IMR-90 (cell line): ENCODE data around the gene ULBP2. TPM values are rescaled to one million over a fixed set of nuclear protein-coding genes. Genes with fewer than 3 reads are reported as not detected.

Source experiments
- ATAC-seq: fragments of 200-7000 bp; cut with Tn5 transposase; 2 replicates; pipeline ENCODE4 v1.9.1; 2020; ENCODE audit warnings: low read depth, mild to moderate bottlenecking, moderate library complexity
- BruUV-seq: library from RNA; stranded (reverse); fragments of 400-500 nt; replicated peaks from 2 replicates; lab custom pipeline; 2021; lab: Mats Ljungman, UMichigan
- CTCF ChIA-PET: fragments of 300-600 bp; formaldehyde crosslinking; extraction: SDS; loops from one replicate; lab custom pipeline; 2021; ENCODE audit warnings: antibody characterized with exemption; lab: Yijun Ruan, JAX
- POLR2A ChIA-PET: fragments of 300-600 bp; sonication (Branson Sonifier 250); formaldehyde crosslinking; loops from one replicate; lab custom pipeline; 2022; ENCODE audit warnings: antibody characterized with exemption; ENCODE audit not compliant: unreplicated experiment; lab: Charles Lee
- DNase-seq: peaks from one replicate; pipeline ENCODE4 v3.0.0; 2013
- H2AFZ ChIP-seq: replicated peaks from 2 replicates; pipeline ENCODE3; 2013; ENCODE audit warnings: low read length, mild to moderate bottlenecking; ENCODE audit not compliant: poor library complexity
- H2AK5ac ChIP-seq: 2 replicates; pipeline ENCODE4 v1.6.1; 2013; ENCODE audit warnings: low read depth, low read length, inconsistent platforms
- H2AK9ac ChIP-seq: replicated peaks from 2 replicates; pipeline ENCODE3; 2013; ENCODE audit warnings: mild to moderate bottlenecking, low read depth, low read length, moderate library complexity; ENCODE audit not compliant: poor library complexity
- H2BK120ac ChIP-seq: 2 replicates; pipeline ENCODE4 v1.6.1; 2013; ENCODE audit warnings: low read depth, low read length, inconsistent platforms
- H2BK15ac ChIP-seq: 3 replicates; pipeline ENCODE4 v1.6.1; 2013; ENCODE audit warnings: low read depth, low read length, inconsistent platforms
- H2BK20ac ChIP-seq: 2 replicates; pipeline ENCODE4 v1.6.1; 2013; ENCODE audit warnings: low read depth, mild to moderate bottlenecking, inconsistent platforms, low read length, moderate library complexity
- H2BK5ac ChIP-seq: 2 replicates; pipeline ENCODE4 v1.6.1; 2013; ENCODE audit warnings: mild to moderate bottlenecking, low read depth, low read length, inconsistent platforms; ENCODE audit not compliant: poor library complexity, severe bottlenecking
- H3K14ac ChIP-seq: replicated peaks from 2 replicates; pipeline ENCODE4 v1.6.1; 2013; ENCODE audit warnings: low read depth, low read length, inconsistent platforms
- H3K18ac ChIP-seq: 2 replicates; pipeline ENCODE4 v1.6.1; 2013; ENCODE audit warnings: low read depth, low read length, control low read depth
- H3K23ac ChIP-seq: 2 replicates; pipeline ENCODE4 v1.6.1; 2013; ENCODE audit warnings: low read depth, low read length, inconsistent platforms
- H3K27ac ChIP-seq: 2 replicates; pipeline ENCODE4 v1.5.1; 2013; ENCODE audit warnings: mild to moderate bottlenecking, control low read depth, low read length; ENCODE audit not compliant: insufficient read depth
- H3K27me3 ChIP-seq: 2 replicates; pipeline ENCODE4 v1.6.1; 2013; ENCODE audit warnings: low read length; ENCODE audit not compliant: control insufficient read depth, insufficient read depth
- H3K36me3 ChIP-seq: 2 replicates; pipeline ENCODE4 v1.6.1; 2013; ENCODE audit warnings: low read length, mixed read lengths; ENCODE audit not compliant: control insufficient read depth, insufficient read depth
- H3K4ac ChIP-seq: 2 replicates; pipeline ENCODE4 v1.6.1; 2013; ENCODE audit warnings: low read depth, low read length, inconsistent platforms
- H3K4me1 ChIP-seq: 2 replicates; pipeline ENCODE4 v1.6.1; 2013; ENCODE audit warnings: low read length, mixed read lengths; ENCODE audit not compliant: control insufficient read depth, insufficient read depth
- H3K4me2 ChIP-seq: 2 replicates; pipeline ENCODE4 v1.6.1; 2013; ENCODE audit warnings: low read depth, mild to moderate bottlenecking, control low read depth, low read length, moderate library complexity
- H3K4me3 ChIP-seq: 2 replicates; pipeline ENCODE4 v1.5.1; 2013; ENCODE audit warnings: low read depth, mild to moderate bottlenecking, control low read depth, low read length, moderate library complexity; ENCODE audit not compliant: insufficient read depth
- H3K56ac ChIP-seq: 2 replicates; pipeline ENCODE4 v1.6.1; 2013; ENCODE audit warnings: low read length, inconsistent platforms; ENCODE audit not compliant: insufficient read depth; ENCODE audit errors: extremely low read depth
- H3K79me1 ChIP-seq, 2 experiments: 2 replicates each; pipeline ENCODE4 v1.6.1; 2013; ENCODE audit warnings: low read length in 2 of 2, inconsistent platforms in 1 of 2, low read depth in 1 of 2
- H3K9ac ChIP-seq: 2 replicates; pipeline ENCODE4 v1.6.1; 2013; ENCODE audit warnings: low read depth, low read length, control low read depth
- H3K9me1 ChIP-seq: 2 replicates; pipeline ENCODE4 v1.6.1; 2013; ENCODE audit warnings: low read length, inconsistent platforms; ENCODE audit not compliant: insufficient read depth
- H3K9me3 ChIP-seq: 2 replicates; pipeline ENCODE4 v1.6.1; 2013; ENCODE audit warnings: low read length; ENCODE audit not compliant: control insufficient read depth, insufficient read depth
- H4K20me1 ChIP-seq: 2 replicates; pipeline ENCODE4 v1.6.1; 2013; ENCODE audit warnings: low read length, inconsistent platforms; ENCODE audit not compliant: insufficient read depth
- H4K5ac ChIP-seq: 2 replicates; pipeline ENCODE4 v1.6.1; 2013; ENCODE audit warnings: mild to moderate bottlenecking, low read depth, low read length, control low read depth
- H4K8ac ChIP-seq, 2 experiments: 2 replicates each; pipeline ENCODE4 v1.6.1; 2013; ENCODE audit warnings: low read depth in 2 of 2, low read length in 2 of 2, control low read depth in 1 of 2, inconsistent platforms in 1 of 2
- H4K91ac ChIP-seq: 2 replicates; pipeline ENCODE4 v1.6.1; 2013; ENCODE audit warnings: low read depth, low read length, inconsistent platforms; ENCODE audit not compliant: insufficient read depth
- BHLHE40 ChIP-seq: fragments of 150-350 bp; IDR thresholded peaks from 2 replicates; pipeline ENCODE4 v1.6.1; 2016; ENCODE audit warnings: mild to moderate bottlenecking, low read depth, low read length
- CEBPB ChIP-seq: IDR thresholded peaks from 2 replicates; pipeline ENCODE4 v1.6.1; 2012; ENCODE audit warnings: low read depth, low read length, improper control_type of control experiment
- CTCF ChIP-seq: conservative IDR thresholded peaks from 2 replicates; pipeline ENCODE4 v1.5.1; 2012; ENCODE audit warnings: mild to moderate bottlenecking, low read depth, low read length, improper control_type of control experiment
- FOS ChIP-seq: fragments of 150-350 bp; IDR thresholded peaks from 2 replicates; pipeline ENCODE4 v1.6.1; 2016; ENCODE audit warnings: low read depth, low read length
- MAFK ChIP-seq: IDR thresholded peaks from 2 replicates; pipeline ENCODE4 v1.6.1; 2012; ENCODE audit warnings: low read depth, low read length, improper control_type of control experiment
- MXI1 ChIP-seq: IDR thresholded peaks from 2 replicates; pipeline ENCODE4 v1.6.1; 2012; ENCODE audit warnings: low read depth, mild to moderate bottlenecking, low read length, moderate library complexity, borderline replicate concordance
- NFE2L2 ChIP-seq: fragments of 150-350 bp; IDR thresholded peaks from 2 replicates; pipeline ENCODE4 v1.6.1; 2016; ENCODE audit warnings: low read depth, mild to moderate bottlenecking, low read length
- POLR2A ChIP-seq: IDR thresholded peaks from 2 replicates; pipeline ENCODE4 v1.6.1; 2012; ENCODE audit warnings: mild to moderate bottlenecking, low read depth, low read length
- RAD21 ChIP-seq: IDR thresholded peaks from 2 replicates; pipeline ENCODE4 v1.6.1; 2012; ENCODE audit warnings: low read length, improper control_type of control experiment
- RFX5 ChIP-seq: IDR thresholded peaks from 2 replicates; pipeline ENCODE4 v1.8.0; 2012; ENCODE audit warnings: low read depth, mild to moderate bottlenecking, low read length, moderate library complexity
- SMC3 ChIP-seq: fragments of 150-350 bp; IDR thresholded peaks from 2 replicates; pipeline ENCODE4 v1.6.1; 2016; ENCODE audit warnings: low read depth, mild to moderate bottlenecking, antibody characterized with exemption, low read length, moderate library complexity
- WGBS, 2 experiments: methylation state at CpG; one replicate each; pipeline versions ENCODE4 v1.1.5 to v1.1.7; 2013; ENCODE audit warnings: missing lambda C conversion rate in 2 of 2; ENCODE audit not compliant: insufficient read length in 1 of 2; ENCODE audit errors: extremely low coverage in 2 of 2; 5-methylcytosine and 5-hydroxymethylcytosine counted together
- dilution Hi-C: fragments of 300-500 bp; cut with HindIII; formaldehyde crosslinking; loops from one replicate; pipeline ENCODE4 v1.14.3; 2018; ENCODE audit warnings: low sequenced_read_pairs; ENCODE audit not compliant: unreplicated experiment
- in situ Hi-C: fragments of 300-500 bp; cut with MboI; formaldehyde crosslinking; loops from 3 replicates; pipeline ENCODE4 v1.14.3; 2019; ENCODE audit warnings: low sequenced_read_pairs, inconsistent platforms, mixed read lengths
- intact Hi-C: fragments of 100-400 bp; cut with micrococcal nuclease; formaldehyde crosslinking; loops from 2 replicates; pipeline ENCODE4 v1.10.0; 2022
- polyA plus RNA-seq, 3 experiments: library from polyadenylated mRNA; depleted of rRNA; stranded (reverse); fragments of >200 nt; gene quantifications; 2 replicates each; pipeline ENCODE4 v1.2.3, GENCODE V29; 2012; ENCODE audit warnings: low replicate concordance in 1 of 3
- total RNA-seq: library from RNA; depleted of rRNA; stranded (reverse); fragments of >200 nt; gene quantifications from 2 replicates; pipeline ENCODE4 v1.2.3, GENCODE V29; 2012

ULBP2 gene
- total and polyA plus RNA-seq, 2 of the 4 experiments (the other 2 are of a cell fraction) = 7.9 to 16.2 TPM

GRCh38 chr6:149913540-149914240 is 28.1 kb upstream of the ULBP2 start:
- Histone ChIP-seq H2AK5ac (no peak overlapping the region), H4K91ac (no peak overlapping the region), H3K9ac (no peak overlapping the region), H3K4me2 (no peak overlapping the region), H3K18ac (no peak overlapping the region), H3K14ac (no peak overlapping the region), H3K27me3 (peaks cover 18% of the 10 kb centered on the region), H3K4me3 (no peak overlapping the region), H3K9me1 (peaks cover 4% of the 10 kb centered on the region; the same call in 1 of the 2 replicates), H3K79me1 (no peaks in the 10 kb centered on the region), H2AFZ (no peak overlapping the region), H2AK9ac (no peak overlapping the region), H3K4ac (no peak overlapping the region), H4K5ac (no peak overlapping the region), H2BK5ac (no peak overlapping the region), H2BK15ac (no peak overlapping the region), H4K8ac (no peak overlapping the region), H3K23ac (no peak overlapping the region), H2BK120ac (no peak overlapping the region), H4K20me1 (no peaks in the 10 kb centered on the region), H3K56ac (no peak overlapping the region), H2BK20ac (no peak overlapping the region), H3K27ac (no peak overlapping the region), H3K4me1 (no peaks in the 10 kb centered on the region), H3K36me3 (no peaks in the 10 kb centered on the region), H3K9me3 (peaks cover 7% of the 10 kb centered on the region)
- no TSS peak for BruUV-seq
- ChIA-PET CTCF (no interaction called here), POLR2A (no interaction called here)
- in situ Hi-C loops = no loop called here
- ATAC-seq = no peak
- dilution Hi-C loops = no loop called here
- intact Hi-C loops = no loop called here
- WGBS, 2 experiments = 71% methylated on average over 4 of the region's 9 CpGs; no CpG with 5 or more reads in 1 of the 2 experiments
- DNase-seq = no peak
- no peak for TF ChIP-seq RFX5
- no peak for TF ChIP-seq RAD21
- TF ChIP-seq FOS = no peak
- TF ChIP-seq MXI1 = no peak
- no peak for TF ChIP-seq NFE2L2
- TF ChIP-seq MAFK = no peak
- TF ChIP-seq BHLHE40 = no peak
- TF ChIP-seq CEBPB = no peak
- no peak for TF ChIP-seq CTCF
- no peak for TF ChIP-seq SMC3
- no peak for TF ChIP-seq POLR2A
